Frontal cortex (tissue), 4 donors: ENCODE measurements around the gene ELL. TPM values are rescaled to one million over a fixed set of nuclear protein-coding genes. Genes with fewer than 3 reads are reported as not detected.
A peak's percentile ranks its signal among the peaks of the same experiment; 100 is the strongest.

ENCODE experiments used
- DNase-seq, 2 donors: peaks; one replicate each; pipeline ENCODE4 v3.0.0; 2012; ENCODE audit warnings: low spot score in 2 of 2
- FAIRE-seq: peaks from 2 replicates; lab custom pipeline; 2012; peaks lifted over from hg19 to GRCh38; lab: Jason Lieb, UNC
- total RNA-seq: library from RNA; depleted of rRNA; stranded (reverse); fragments of >200 nt; gene quantifications from one replicate; pipeline ENCODE4 v1.2.3, GENCODE V29; 2014
- donor health status: control.
- donor health status: control.
- donor health status: control.

The ELL gene
- total RNA-seq, 1 donor from 2014 or later: 7.7 TPM

DNA sequence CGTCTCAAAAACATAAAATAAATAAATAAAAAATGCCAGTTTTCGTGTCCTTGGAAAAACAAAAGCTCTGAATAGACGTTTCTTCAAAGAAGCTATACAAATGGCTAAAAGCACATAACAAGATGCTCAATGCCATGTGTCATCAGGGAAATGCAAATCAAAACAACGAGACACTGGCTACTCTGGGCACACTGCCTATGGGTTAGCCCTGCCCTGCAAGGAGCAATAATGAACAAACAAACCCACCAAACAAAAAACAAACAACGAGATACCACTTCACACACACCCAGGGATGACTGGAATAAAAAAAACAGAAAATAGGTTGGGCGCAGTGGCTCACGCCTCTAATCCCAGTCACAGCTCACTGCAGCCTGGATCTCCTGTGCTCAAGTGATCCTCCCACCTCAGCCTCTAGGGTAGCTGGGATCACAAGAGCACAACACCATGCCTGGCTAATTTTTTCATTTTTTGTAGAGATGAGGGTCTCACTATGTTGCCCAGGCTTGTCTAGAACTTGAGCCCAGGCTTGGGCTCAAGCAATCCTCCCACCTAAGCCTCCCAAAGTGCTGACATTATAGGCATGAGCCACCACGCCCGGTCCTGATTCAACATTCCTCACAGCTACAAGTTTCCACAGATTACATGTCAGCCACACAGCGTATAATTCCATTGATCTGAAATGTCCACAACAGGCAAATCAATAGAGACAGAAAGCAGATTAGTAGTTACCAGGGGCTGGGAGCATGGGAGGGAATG lies 68.4 kb downstream of the ELL start:
- DNase-seq (no peak), FAIRE-seq (no peak)

DNA sequence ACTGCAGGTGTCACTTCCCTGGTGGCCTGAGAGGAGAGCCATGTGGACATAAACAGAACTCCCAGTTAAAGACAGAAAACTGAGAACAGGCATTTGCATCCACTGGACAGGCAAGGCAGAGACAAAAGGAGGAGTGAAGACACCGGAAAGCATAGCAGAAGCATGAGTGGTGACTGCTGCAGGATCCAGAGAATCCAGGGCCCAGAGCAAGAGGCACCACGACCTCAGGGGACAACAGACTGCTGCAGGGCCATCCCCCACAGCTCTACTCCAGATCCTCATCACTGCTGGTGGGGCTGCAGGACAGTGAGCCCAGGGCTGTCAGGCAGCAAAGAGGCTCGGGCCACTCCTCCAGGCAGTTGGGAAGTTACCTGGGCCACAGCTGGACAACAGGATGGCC lies 69.5 kb downstream of the ELL start:
- no peak for DNase-seq
- FAIRE-seq: no peak

DNA sequence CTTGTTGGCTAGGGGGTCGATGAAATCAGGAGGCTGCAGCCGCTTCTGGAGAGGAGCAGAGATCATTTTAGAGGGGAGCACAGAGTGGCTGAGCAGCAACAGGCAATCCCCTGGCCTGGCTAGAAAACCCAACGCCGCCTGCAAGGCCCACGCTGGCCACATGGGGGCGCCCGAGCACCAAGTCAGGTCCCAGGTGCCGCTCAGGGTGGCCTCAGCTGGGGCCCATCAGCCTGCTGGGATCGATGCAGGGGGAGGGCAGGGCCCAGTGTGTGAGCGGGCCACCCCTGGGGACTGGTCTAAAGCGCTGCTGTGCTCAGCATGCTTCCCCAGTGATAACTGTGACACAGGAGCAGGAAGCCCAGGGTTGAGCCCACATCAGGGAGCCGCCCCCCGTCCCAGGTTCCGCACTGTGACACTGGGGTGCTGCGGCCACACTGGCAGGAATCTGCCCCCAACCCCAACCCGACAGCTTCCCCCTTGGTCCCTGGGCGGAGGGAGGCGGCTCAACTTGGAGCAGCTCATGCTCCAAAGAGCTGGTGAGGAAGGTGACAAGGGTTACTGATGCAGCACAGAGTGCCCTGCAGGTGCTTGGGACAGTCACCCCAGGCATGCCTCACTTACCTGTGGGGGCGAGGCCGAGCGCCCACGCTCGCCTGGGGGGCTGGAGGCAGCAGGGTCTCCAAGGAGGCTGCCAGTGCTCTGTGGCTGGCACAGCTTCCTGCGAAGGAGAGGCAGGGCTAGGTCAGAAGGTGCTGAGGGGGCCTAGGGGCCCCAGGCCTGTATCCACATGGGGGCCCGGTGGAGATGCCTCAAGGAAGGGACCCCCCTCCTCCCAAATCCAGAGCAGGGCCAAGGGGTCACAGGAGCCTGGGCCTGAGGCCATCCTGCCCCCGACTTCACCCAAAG lies 70.7 kb downstream of the ELL start:
- DNase-seq (peak; percentile 83 to 87), FAIRE-seq (no peak)

DNA sequence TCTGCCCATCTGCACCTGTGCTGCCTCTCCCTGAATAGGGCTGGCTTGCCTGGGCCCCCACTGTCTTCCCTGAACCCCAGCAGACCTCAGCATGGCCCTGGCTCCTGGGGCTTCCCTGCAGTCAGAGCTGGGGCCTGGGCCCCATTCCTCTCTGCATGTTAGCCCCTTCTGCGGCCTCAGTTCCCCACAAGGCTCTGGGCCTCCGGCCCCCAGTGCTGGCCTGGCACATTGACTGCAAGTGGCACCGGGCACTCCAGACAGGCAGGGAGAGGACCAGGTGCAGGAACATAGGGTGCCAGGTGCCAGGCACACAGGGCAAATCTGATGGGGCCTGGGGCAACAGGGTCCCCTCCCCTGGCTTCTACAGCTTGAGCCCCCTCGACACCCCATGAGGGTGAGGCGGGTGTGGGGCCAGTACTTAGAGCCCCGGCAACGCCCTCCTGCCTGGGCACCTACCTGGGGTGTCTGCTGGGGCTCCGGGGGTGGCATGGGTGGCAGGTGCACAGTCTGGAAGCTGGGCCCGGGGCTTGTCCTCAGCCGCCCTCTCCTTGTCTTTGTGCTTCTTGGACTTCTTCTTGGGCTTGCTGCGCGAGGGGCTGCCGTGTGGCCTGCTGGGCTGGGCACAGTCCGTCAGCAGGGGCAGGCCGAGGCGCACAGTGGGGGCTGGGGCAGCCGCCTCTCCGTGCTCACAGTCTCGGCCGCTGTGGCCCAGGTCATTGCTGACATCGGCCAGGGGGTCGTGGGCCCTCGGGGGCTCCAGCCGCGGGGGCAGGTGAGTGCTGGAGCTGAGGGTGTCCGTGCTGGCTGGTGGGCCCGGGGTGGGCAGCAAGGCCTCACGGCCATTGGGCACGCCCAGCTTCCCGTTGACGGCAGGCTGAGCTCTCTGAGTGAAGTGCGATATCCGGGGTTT lies 71.6 kb downstream of the ELL start:
- no peak for FAIRE-seq
- DNase-seq: no peak

DNA sequence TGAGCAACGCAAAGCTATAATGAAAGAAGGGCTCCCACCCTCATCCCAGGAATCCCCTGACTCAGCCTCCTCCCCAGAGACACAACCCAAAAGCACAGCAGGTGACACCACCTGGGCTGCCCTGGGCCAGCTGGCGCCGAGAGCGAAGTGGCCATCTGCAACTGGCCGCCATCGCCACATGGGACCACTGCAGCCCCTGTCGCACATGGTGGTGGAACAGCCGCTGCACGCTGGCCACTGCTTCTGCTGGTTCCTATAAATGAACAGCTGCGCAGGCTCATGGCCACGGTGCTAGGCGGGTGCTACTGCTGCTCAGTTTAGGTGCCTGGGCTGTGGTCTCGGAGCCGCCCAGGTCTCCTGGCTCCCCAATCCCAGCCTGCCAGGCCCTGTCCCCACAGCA lies 72.3 kb downstream of the ELL start:
- DNase-seq (no peak), FAIRE-seq (no peak)

DNA sequence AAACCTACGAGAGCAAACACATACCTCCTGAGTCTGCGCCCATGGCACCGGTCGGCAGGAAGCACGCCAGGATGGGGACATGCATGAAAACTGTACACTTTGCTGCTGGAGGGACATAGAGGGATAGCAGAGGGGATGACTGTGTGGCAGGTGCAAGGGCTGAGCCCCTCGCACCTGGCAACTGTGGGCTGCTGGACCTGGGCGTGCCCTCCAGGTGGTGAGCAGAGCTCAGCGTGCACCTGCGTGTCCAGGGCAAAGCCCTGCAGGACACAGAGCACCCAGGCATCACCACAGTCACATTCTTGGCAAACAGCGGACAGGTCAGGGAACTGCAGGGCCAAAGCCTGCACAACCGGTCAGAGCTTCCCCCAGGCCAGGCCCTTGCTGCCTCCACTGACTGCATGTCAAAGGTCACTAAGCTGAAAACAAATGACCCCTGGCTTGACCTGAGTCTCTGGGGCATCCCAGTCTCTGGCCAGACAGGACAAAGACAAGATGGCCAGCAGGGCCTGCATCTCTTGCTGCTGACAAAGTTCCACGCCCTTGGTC lies 75.0 kb downstream of the ELL start:
- FAIRE-seq: no peak
- no peak for DNase-seq

DNA sequence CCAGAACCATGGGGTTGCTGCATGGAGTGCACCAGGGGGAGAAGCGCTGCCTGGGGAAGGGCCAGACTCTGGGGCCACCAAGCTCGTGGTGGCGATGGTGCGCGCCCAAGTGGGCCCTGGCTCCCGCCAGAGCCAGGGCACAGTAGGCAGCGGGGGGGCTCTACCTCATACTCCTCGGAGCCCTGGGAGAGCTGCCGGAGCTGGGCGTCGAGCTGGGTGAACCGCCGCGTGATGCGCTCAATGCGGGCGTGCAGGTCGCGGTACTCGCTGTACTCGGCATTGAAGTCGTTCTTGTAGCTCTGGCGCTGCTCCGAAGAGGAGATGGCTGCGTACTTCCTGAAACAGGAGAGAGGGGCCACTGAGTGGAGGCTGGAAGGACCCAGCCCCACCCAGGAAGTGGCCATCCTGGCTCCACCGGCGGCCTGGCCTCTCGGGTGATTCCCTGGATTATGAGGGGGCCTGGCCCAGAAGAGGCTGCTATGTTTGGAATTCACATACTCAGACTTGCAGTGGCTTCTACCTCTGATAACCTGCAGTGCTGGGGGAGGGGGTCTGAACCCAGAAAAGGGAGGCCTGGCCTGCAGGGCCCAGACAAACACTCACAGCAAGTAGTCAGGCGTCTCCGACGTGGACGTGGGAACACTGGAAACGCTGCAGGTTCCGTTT lies 75.6 kb downstream of the ELL start:
- FAIRE-seq: no peak
- no peak for DNase-seq

DNA sequence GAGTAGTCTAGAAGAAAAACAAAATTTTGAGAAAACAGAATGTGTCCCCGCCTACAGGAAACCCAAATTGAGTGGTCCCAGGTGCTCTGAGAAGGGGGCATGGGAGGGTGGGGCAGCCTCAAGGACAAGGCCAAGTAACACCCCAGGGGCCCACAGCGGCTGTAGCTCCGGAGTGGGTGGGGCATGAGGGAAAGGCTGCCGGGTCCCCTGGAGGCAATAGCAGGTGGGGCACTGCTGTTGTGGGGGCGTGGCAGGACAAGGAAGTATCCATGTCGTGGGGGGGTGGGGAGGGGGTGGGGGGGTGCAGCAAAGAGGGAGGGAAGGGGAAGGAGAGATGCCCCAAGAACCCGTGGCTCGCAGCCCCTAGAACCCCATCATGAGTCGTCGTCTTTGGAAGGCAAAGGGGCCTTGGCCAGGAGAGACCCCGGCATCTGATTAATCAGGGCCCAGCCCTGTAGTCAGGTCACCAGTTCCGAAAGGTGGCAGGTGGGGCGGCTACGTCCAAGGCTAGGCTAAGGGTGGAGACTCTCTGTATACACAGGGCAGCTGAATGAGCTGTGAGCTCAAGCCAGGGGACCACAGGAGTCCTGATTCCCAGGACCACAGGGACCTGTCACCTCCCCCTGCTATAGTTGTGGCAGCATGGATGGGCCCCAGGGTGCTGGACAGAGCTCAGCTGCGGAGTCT lies 76.5 kb downstream of the ELL start:
- FAIRE-seq: no peak
- no peak for DNase-seq

DNA sequence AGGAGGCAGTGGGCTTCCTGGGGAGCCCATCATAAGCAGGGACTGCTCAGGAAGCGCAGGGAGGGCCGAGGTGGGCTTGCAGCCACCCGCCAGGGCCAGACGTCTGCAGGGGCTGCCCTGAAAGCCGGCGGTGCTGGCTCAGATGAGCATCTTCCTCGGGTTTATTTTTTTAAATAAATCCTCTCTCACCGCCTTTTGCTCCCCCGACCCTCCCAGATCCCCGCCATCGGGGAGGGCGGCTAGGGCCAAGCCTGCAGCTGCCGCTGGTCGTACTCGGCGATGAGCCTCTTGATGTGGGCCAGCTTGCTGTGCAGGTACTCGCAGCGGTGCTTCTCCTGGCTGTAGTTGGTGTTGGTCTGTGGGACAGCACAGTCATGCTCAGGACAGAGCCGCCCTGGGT lies 77.4 kb downstream of the ELL start:
- no peak for DNase-seq

DNA sequence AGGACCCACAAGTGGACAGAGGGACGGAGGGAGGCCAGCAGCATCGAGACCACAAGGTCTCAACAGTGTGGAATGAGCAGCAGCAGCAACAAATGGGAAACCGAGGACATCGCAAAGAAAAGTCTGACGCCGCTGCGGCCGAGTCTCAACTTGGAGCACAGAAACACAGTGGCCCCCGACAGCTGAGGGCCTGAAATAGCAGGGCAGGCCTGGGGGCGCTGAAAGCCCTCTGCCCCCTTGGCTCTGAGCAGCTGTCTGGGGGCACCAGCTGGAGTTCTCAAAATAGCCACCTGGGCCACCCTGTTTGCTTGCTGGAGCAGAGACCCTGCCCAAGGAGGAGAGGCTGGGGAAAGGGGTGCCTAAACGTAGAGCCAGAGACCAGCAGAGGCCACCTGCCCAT lies 78.0 kb downstream of the ELL start:
- DNase-seq: no peak

More for the DNA sequence above, 77.4 kb downstream of the ELL start:
- no peak for FAIRE-seq

DNA sequence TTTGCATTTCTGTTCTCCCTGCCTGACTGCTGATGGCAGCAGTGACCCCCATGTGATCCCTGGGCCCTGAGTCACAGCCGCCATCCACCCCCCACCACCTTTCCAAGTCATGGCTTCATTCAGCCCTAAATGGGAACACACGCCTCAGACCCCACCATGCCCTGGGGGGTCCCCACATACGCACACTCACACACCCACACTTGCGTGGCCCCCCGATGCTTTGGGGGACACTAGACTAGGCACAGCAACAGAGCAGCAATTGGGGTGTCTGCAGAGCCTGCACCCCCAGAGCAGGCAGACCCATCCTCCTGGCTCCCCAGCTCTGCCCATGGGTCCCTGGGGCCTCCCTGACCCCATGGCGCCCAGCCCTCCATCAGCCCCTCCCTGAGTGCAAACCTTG lies 78.5 kb downstream of the ELL start:
- no peak for FAIRE-seq
- DNase-seq: no peak

More for the DNA sequence above, 78.0 kb downstream of the ELL start:
- no peak for FAIRE-seq

DNA sequence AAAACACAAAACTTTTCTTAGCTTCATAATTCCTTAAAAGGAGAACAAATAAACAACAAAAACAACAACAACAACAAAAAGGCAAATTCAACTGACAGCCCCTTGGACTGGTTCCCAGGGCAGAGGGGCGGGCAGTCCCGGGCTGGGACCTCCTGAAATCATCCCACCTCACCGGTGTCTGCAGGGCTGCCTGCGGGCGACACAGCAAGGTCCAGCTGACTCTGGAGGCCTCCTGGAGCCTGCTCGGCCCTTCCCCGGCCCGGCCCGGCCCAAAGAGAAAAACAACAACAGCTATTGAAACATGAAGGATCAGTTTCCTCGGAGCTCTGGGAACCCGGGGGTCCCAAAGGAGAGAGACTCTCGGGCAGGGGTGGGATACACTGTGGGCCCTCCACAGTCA lies 78.9 kb downstream of the ELL start:
- DNase-seq (no peak), FAIRE-seq (no peak)

DNA sequence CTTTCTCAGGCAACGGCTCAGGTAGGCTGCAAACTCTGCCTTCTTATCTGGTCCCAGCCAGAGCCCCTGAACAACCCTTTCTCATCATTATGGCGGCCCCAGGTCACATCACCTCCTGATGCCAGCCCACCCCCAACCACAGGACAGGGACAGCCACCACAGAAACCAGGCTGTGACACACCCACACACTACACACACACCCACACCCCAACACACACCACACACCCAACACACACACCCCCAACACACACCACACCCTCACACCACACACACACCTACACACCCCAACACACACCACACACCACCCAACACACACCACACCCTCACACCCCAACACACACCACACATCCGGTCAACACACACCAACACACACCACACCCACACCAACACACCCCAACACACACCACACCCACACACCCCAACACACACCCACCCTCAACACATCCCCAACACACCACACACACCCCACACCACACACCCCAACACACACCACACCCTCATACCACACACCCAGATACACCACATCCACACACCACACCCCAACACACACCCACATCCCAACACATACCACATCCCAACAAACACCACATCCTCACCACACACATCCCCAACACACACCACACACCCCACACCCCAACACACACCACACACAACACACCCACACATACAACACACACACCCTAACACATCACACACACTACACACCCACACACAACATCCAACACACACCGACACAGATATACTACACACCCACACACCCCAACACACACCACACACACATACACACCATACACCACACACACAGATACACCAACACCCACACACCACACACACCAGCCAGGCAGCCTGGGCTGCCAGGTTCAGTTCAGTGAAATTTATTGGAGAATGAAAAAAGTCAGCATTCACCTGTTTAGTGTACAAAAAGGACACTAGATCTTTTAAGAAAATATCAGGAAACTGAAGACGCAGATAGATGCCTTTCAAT lies 79.8 kb downstream of the ELL start:
- no peak for FAIRE-seq

DNA sequence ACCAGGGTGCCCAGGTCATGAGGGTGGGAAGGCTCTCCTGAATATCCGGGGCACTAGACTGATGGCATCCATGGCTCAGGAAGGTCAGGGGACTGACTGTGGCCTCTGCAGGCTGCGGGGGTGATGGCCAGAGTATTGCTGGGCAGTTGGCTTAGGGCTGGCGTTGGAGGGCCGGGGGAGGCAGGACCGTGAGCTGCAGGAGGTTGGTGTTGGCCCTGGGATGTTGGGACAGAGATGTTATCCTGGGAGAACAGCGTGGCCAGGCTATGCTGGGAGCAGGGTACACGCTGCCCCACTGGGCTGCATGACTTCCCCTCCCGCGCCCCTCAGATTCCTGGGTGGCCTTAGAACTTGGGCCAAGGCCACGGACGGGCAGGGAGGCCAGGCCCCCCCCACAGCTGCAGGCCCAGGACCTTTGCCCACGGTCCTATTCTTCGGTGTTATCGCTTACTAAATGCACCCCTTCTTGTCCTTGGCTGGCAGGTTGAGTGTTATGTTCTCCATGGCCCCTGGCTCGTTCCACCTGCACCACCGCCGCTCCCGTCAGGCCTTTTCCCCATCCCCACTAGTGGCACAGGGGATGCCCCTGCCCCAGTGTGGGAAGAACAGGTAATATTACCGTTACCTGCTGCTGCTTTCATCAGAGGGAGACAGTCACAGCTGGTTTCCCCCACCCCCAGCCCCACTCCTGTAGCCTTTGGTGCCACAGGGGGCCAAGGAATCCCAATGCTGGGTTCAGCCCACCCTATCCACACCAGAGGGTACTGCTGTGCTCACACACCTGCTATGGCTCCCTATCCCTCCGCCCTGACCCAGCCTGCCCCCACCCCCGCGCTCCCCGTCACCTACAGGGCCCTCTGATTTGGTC lies 80.7 kb downstream of the ELL start:
- FAIRE-seq (no peak), DNase-seq (no peak)

More for the DNA sequence above, 79.8 kb downstream of the ELL start:
- no peak for DNase-seq

DNA sequence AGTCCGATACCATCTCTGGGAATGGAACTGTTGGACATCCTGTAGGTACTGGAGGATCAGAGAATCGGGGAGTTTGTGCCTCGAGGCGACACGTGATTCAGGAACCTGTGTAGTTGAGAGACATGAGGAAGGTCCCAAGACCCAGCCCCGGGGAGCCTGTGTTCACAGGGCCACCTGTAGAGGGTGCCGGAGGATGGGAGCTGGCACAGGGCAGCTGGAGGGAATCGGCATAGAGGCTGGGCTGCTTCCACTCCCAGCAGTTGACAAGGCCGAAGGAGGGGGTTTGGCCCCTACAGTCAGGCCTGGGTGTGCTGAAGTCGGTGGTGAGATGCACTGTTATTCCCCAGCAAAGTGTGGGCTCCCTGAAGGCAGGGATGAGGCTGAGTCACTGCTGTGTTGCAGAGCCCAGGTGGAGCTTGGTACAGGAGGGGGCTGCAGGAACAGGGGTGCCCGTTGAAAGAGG lies 81.4 kb downstream of the ELL start:
- FAIRE-seq (no peak), DNase-seq (no peak)

DNA sequence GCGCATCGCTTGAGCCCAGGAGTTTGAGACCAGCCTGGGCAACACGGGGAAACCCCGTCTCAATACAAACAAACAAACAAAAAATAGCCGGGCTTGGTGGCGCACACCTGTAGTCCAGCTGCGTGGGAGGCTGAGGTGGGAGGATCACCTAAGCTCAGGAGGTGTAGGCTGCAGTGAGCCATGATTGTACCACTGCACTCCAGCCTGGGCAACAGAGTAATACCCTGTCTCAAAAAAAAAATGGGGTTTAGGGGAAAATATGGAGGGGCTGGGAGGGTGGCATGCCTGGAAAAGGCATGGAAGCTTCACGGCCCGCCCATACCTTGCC lies 82.0 kb downstream of the ELL start:
- no peak for FAIRE-seq
- no peak for DNase-seq
